Measurements from ENCODE around the gene PRDM11.

Gene PRDM11

DNA sequence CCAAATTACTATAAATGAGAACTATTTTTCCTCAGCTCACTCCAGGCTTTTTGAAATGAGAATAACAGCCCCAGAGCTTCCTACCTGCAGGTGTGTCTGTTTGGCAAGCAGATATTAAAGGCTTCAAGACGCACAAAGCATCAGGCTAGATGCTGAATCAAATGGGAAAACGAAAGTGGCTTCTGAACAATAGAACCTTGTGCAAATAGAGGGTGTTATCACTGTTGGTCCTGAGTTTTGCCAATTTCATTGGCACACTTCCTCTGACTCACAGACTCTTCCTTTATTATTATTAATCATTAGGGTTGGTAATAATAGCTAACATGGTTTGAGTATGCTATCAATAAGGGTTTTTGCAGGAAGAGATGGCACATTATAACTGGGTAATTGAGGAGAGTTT lies 126.3 kb downstream of the PRDM11 start:
- DNase-seq: no peak
- ATAC-seq (ENCODE audit: insufficient read depth, low read depth): no peak
- no peak overlapping the region for H3K9ac ChIP-seq (ENCODE audit: low read depth, low read length)
- H3K27ac ChIP-seq (ENCODE audit: low read length): no peak overlapping the region
- no peak overlapping the region for H2AFZ ChIP-seq (ENCODE audit: low read depth, low read length)
- no peak overlapping the region for H3K4me3 ChIP-seq (ENCODE audit: low read depth in 1 of 2, low read length in 2 of 2)
- H3K9me3 ChIP-seq (ENCODE audit: insufficient read depth, low read length, severe bottlenecking): no peaks in the 10 kb centered on the region
- peaks cover 10% of the 10 kb centered on the region for H3K27me3 ChIP-seq (ENCODE audit: insufficient read depth, low read length, poor library complexity)
- H3K4me2 ChIP-seq (ENCODE audit: insufficient read depth, low read length): no peak overlapping the region
- H3K36me3 ChIP-seq (ENCODE audit: insufficient read depth, low read length): no peaks in the 10 kb centered on the region
- no peaks in the 10 kb centered on the region for H3K4me1 ChIP-seq (ENCODE audit: insufficient read depth, low read length)
- no peaks in the 10 kb centered on the region for H4K20me1 ChIP-seq (ENCODE audit: insufficient read depth, low read length)
- H3K79me2 ChIP-seq (ENCODE audit: insufficient read depth, low read length): no peaks in the 10 kb centered on the region
- TF ChIP-seq, protein P1, sequence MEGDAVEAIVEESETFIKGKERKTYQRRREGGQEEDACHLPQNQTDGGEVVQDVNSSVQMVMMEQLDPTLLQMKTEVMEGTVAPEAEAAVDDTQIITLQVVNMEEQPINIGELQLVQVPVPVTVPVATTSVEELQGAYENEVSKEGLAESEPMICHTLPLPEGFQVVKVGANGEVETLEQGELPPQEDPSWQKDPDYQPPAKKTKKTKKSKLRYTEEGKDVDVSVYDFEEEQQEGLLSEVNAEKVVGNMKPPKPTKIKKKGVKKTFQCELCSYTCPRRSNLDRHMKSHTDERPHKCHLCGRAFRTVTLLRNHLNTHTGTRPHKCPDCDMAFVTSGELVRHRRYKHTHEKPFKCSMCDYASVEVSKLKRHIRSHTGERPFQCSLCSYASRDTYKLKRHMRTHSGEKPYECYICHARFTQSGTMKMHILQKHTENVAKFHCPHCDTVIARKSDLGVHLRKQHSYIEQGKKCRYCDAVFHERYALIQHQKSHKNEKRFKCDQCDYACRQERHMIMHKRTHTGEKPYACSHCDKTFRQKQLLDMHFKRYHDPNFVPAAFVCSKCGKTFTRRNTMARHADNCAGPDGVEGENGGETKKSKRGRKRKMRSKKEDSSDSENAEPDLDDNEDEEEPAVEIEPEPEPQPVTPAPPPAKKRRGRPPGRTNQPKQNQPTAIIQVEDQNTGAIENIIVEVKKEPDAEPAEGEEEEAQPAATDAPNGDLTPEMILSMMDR (IDR thresholded peaks at IDR 0.05; ENCODE audit: borderline replicate concordance, extremely low read depth, low read length, poor library complexity, severe bottlenecking): no peak
- no peak for TF ChIP-seq EZH2 (IDR thresholded peaks at IDR 0.05; ENCODE audit: borderline replicate concordance, low read depth, low read length, severe bottlenecking)

- H3K27me3 ChIP-seq (ENCODE audit: insufficient read depth, low read length, poor library complexity): peaks cover 9% of the 10 kb centered on the region
- no peaks in the 10 kb centered on the region for H3K36me3 ChIP-seq (ENCODE audit: insufficient read depth, low read length)
- no peak for DNase-seq
- ATAC-seq (ENCODE audit: insufficient read depth, low read depth): no peak
- no peak overlapping the region for H3K27ac ChIP-seq (ENCODE audit: low read length)
- no peak overlapping the region for H3K4me2 ChIP-seq (ENCODE audit: insufficient read depth, low read length)
- no peaks in the 10 kb centered on the region for H3K79me2 ChIP-seq (ENCODE audit: insufficient read depth, low read length)
- no peak overlapping the region for H3K4me3 ChIP-seq (ENCODE audit: low read depth in 1 of 2, low read length in 2 of 2)
- no peaks in the 10 kb centered on the region for H3K4me1 ChIP-seq (ENCODE audit: insufficient read depth, low read length)
- H4K20me1 ChIP-seq (ENCODE audit: insufficient read depth, low read length): no peaks in the 10 kb centered on the region
- H3K9ac ChIP-seq (ENCODE audit: low read depth, low read length): no peak overlapping the region
- no peak overlapping the region for H2AFZ ChIP-seq (ENCODE audit: low read depth, low read length)
- TF ChIP-seq, protein P1 (IDR thresholded peaks at IDR 0.05; ENCODE audit: borderline replicate concordance, extremely low read depth, low read length, poor library complexity, severe bottlenecking): no peak
- TF ChIP-seq EZH2 (IDR thresholded peaks at IDR 0.05; ENCODE audit: borderline replicate concordance, low read depth, low read length, severe bottlenecking): no peak
- H3K9me3 ChIP-seq (ENCODE audit: insufficient read depth, low read length, severe bottlenecking): no peaks in the 10 kb centered on the region
Measured at GRCh38 chr11:45273509-45273908, 127.1 kb downstream of the PRDM11 start.

DNA sequence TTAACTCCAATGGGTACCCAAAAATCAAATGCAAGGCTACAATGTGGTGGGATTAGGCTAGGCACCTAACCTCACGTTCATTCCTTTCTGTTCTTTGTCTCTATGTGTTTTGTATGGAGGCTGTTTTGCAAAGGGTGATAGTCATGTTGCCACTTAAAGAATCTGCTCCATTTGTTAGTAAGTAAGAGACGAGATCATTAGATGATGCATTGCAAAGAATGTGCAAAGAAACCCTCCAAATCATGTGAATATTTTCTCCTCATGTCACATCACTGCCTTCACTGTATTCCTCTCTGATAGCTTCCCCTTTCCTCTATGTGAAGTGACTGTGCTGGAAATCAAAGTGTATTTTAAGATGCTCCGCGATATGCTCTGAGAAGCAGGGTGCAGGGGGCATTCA lies 127.8 kb downstream of the PRDM11 start:
- no peaks in the 10 kb centered on the region for H4K20me1 ChIP-seq (ENCODE audit: insufficient read depth, low read length)
- no peak overlapping the region for H3K27ac ChIP-seq (ENCODE audit: low read length)
- H3K9ac ChIP-seq (ENCODE audit: low read depth, low read length): no peak overlapping the region
- H3K4me2 ChIP-seq (ENCODE audit: insufficient read depth, low read length): no peak overlapping the region
- DNase-seq: no peak
- H2AFZ ChIP-seq (ENCODE audit: low read depth, low read length): no peak overlapping the region
- H3K4me3 ChIP-seq (ENCODE audit: low read depth in 1 of 2, low read length in 2 of 2): no peak overlapping the region
- peaks cover 6% of the 10 kb centered on the region for H3K27me3 ChIP-seq (ENCODE audit: insufficient read depth, low read length, poor library complexity)
- no peaks in the 10 kb centered on the region for H3K36me3 ChIP-seq (ENCODE audit: insufficient read depth, low read length)
- no peaks in the 10 kb centered on the region for H3K9me3 ChIP-seq (ENCODE audit: insufficient read depth, low read length, severe bottlenecking)
- no peak for TF ChIP-seq EZH2 (IDR thresholded peaks at IDR 0.05; ENCODE audit: borderline replicate concordance, low read depth, low read length, severe bottlenecking)
- TF ChIP-seq, protein P1 (IDR thresholded peaks at IDR 0.05; ENCODE audit: borderline replicate concordance, extremely low read depth, low read length, poor library complexity, severe bottlenecking): no peak
- no peak for ATAC-seq (ENCODE audit: insufficient read depth, low read depth)
- no peaks in the 10 kb centered on the region for H3K79me2 ChIP-seq (ENCODE audit: insufficient read depth, low read length)
- H3K4me1 ChIP-seq (ENCODE audit: insufficient read depth, low read length): no peaks in the 10 kb centered on the region

DNA sequence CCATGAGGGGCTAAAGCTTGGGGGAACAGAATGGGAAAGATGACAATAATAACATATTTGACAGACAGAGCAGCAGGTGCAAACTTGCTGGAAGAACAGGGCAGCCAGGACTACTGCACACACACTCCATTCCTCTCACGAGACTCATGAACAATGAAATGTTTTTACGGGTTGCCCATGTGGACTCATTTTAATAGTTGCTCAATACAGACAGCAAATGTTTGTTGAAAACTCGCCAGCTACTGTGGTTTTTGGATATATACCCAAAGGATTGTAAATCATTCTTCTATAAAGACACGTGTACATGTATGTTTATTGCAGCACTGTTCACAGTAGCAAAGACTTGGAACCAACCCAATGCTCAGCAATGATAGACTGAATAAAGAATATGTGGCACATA lies 129.4 kb downstream of the PRDM11 start:
- TF ChIP-seq EZH2 (IDR thresholded peaks at IDR 0.05; ENCODE audit: borderline replicate concordance, low read depth, low read length, severe bottlenecking): no peak
- TF ChIP-seq, protein P1 (IDR thresholded peaks at IDR 0.05; ENCODE audit: borderline replicate concordance, extremely low read depth, low read length, poor library complexity, severe bottlenecking): no peak
- no peak overlapping the region for H3K4me2 ChIP-seq (ENCODE audit: insufficient read depth, low read length)
- no peak overlapping the region for H3K4me3 ChIP-seq (ENCODE audit: low read depth in 1 of 2, low read length in 2 of 2)
- DNase-seq (no peak), ATAC-seq (ENCODE audit: insufficient read depth, low read depth) (no peak)
- no peaks in the 10 kb centered on the region for H3K36me3 ChIP-seq (ENCODE audit: insufficient read depth, low read length)
- no peaks in the 10 kb centered on the region for H3K79me2 ChIP-seq (ENCODE audit: insufficient read depth, low read length)
- no peak overlapping the region for H3K9ac ChIP-seq (ENCODE audit: low read depth, low read length)
- H3K27me3 ChIP-seq (ENCODE audit: insufficient read depth, low read length, poor library complexity): peaks cover 6% of the 10 kb centered on the region
- H3K27ac ChIP-seq (ENCODE audit: low read length): no peak overlapping the region
- no peaks in the 10 kb centered on the region for H3K4me1 ChIP-seq (ENCODE audit: insufficient read depth, low read length)
- H3K9me3 ChIP-seq (ENCODE audit: insufficient read depth, low read length, severe bottlenecking): no peaks in the 10 kb centered on the region
- H4K20me1 ChIP-seq (ENCODE audit: insufficient read depth, low read length): no peaks in the 10 kb centered on the region
- H2AFZ ChIP-seq (ENCODE audit: low read depth, low read length): no peak overlapping the region

Measured in DND-41 (cell line).